Medulla oblongata (tissue), 1 donor: ENCODE results near the gene SLC5A5.
"Not testable (repeated sequence)": the region's sequence is repeated elsewhere in the genome, so short reads cannot be mapped to it uniquely, and the experiment has no call there.

Source experiments
- DNase-seq: peaks from one replicate; pipeline ENCODE4 v3.0.0-alpha.2; 2015; ENCODE audit errors: extremely low spot score

SLC5A5 gene

GRCh38 chr19:17919122-17919521 lies 47.4 kb downstream of the SLC5A5 start:
- not testable (repeated sequence) for DNase-seq

- DNase-seq: no peak
Observed at GRCh38 chr19:17920527-17920926, 48.8 kb downstream of the SLC5A5 start.

- no peak for DNase-seq
Observed at GRCh38 chr19:17922138-17922537, 50.4 kb downstream of the SLC5A5 start.

- no peak for DNase-seq
Observed at GRCh38 chr19:17926044-17926443, 54.3 kb downstream of the SLC5A5 start.

- no peak for DNase-seq
Observed at GRCh38 chr19:17929056-17929455, 57.3 kb downstream of the SLC5A5 start.

GRCh38 chr19:17931532-17932191 lies 59.9 kb downstream of the SLC5A5 start:
- DNase-seq: no peak

GRCh38 chr19:17932485-17933338 lies 61.0 kb downstream of the SLC5A5 start, which contains the start of gene CCDC124:
Gene CCDC124 (plus strand): TSS chr19:17933015. CDS start chr19:17936421, 3,406 bp downstream.
- DNase-seq: peak; percentile 90

GRCh38 chr19:17933414-17934129 lies 61.8 kb downstream of the SLC5A5 start:
- no peak for DNase-seq

GRCh38 chr19:17936379-17936778 lies 64.6 kb downstream of the SLC5A5 start:
- DNase-seq: no peak

GRCh38 chr19:17937371-17937900 lies 65.7 kb downstream of the SLC5A5 start:
- no peak for DNase-seq

GRCh38 chr19:17938092-17938845 lies 66.5 kb downstream of the SLC5A5 start:
- DNase-seq: peak; percentile 81

GRCh38 chr19:17942181-17942580 lies 70.4 kb downstream of the SLC5A5 start:
- no peak for DNase-seq

- no peak for DNase-seq
Observed at GRCh38 chr19:17942582-17943273, 71.0 kb downstream of the SLC5A5 start.

GRCh38 chr19:17943274-17944221 lies 71.8 kb downstream of the SLC5A5 start:
- no peak for DNase-seq

GRCh38 chr19:17944301-17944700 lies 72.6 kb downstream of the SLC5A5 start:
- DNase-seq: no peak
